ENCODE measurements around the gene PAQR8.

DNA sequence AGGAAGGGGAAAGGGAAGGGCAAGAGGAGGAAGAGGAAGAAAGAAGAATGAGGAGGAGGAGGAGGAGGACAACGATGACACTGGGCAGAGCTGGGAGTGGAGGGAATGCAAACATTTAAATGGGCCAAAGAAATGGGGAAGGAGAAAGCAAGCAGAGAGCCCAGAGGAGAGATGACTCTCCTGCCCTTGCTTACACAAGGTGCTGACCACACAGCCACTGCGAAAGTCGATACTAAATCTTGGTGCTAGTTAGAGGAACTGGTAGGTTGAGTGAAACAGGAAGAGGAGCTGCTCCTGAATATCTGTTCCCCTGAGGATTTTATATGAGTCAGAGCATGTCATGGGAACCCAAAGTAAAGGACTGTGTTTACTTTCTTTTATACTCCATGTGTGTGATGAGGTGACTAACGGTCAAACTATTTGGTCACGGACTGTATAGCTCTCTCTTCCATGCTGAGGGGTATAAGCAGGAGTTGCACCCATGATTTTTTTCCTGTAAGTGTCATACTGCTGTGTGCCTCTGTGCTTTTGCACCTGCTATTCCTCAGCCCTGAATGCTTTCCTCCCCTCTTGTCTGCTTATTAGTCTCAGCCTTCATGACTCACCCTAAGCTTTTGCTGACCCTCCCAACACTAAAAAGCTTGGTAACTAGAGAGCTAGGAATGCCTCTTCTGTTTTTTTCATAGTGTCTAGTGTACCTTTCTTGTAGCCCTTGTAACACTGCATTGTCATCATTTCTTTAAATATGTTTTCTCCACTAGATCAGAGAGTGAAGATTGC, 9.5 kb upstream of the PAQR8 start:
- no peak for TF ChIP-seq NFIC (IDR thresholded peaks at IDR 0.05; ENCODE audit: borderline replicate concordance)
- TF ChIP-seq, protein P1, sequence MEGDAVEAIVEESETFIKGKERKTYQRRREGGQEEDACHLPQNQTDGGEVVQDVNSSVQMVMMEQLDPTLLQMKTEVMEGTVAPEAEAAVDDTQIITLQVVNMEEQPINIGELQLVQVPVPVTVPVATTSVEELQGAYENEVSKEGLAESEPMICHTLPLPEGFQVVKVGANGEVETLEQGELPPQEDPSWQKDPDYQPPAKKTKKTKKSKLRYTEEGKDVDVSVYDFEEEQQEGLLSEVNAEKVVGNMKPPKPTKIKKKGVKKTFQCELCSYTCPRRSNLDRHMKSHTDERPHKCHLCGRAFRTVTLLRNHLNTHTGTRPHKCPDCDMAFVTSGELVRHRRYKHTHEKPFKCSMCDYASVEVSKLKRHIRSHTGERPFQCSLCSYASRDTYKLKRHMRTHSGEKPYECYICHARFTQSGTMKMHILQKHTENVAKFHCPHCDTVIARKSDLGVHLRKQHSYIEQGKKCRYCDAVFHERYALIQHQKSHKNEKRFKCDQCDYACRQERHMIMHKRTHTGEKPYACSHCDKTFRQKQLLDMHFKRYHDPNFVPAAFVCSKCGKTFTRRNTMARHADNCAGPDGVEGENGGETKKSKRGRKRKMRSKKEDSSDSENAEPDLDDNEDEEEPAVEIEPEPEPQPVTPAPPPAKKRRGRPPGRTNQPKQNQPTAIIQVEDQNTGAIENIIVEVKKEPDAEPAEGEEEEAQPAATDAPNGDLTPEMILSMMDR (IDR thresholded peaks at IDR 0.05): no peak
- TF ChIP-seq TAF1 (IDR thresholded peaks at IDR 0.05; ENCODE audit: borderline replicate concordance, low read depth, low read length): no peak
